Measurements from ENCODE around the gene PNPLA7.
"Not testable (repeated sequence)": the region's sequence is repeated elsewhere in the genome, so short reads cannot be mapped to it uniquely, and the experiment has no call there.

Gene PNPLA7

GRCh38 chr9:137574192-137574591, 24.0 kb upstream of the PNPLA7 start:
- no peak for DNase-seq

- DNase-seq, result no peak
These were observed 20.4 kb upstream of the PNPLA7 start for GRCh38 chr9:137570566-137570965.

GRCh38 chr9:137569609-137570203, 19.5 kb upstream of the PNPLA7 start:
- DNase-seq, result no peak

DNA sequence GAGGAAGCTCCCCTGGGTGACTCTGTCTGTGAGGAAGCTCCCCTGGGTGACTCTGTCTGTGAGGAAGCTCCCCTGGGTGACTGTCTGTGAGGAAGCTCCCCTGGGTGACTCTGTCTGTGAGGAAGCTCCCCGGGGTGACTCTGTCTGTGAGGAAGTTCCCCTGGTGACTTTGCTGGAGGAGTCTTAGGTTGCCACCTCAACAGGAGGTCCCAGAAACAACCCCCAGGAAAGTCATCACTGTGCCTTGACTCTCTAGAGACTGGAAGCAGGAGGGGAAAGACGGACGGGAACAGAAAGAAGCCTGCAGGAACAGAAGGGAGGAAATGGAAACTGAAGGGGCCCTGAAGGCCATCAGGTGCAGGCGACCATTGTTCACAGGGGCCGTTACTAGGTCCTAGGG, 18.2 kb upstream of the PNPLA7 start:
- DNase-seq, result not testable (repeated sequence)

GRCh38 chr9:137564817-137565411, 14.7 kb upstream of the PNPLA7 start:
- DNase-seq, result no peak

- DNase-seq, result no peak
These were observed 13.9 kb upstream of the PNPLA7 start for GRCh38 chr9:137564134-137564533.

GRCh38 chr9:137558127-137558526, 7.9 kb upstream of the PNPLA7 start:
- no peak for DNase-seq

- no peak for DNase-seq
These were observed 6.1 kb upstream of the PNPLA7 start for GRCh38 chr9:137556069-137556838.

- no peak for DNase-seq
These were observed 5.0 kb upstream of the PNPLA7 start for GRCh38 chr9:137555179-137555578.

GRCh38 chr9:137554349-137554748, 4.1 kb upstream of the PNPLA7 start:
- DNase-seq, result no peak

DNA sequence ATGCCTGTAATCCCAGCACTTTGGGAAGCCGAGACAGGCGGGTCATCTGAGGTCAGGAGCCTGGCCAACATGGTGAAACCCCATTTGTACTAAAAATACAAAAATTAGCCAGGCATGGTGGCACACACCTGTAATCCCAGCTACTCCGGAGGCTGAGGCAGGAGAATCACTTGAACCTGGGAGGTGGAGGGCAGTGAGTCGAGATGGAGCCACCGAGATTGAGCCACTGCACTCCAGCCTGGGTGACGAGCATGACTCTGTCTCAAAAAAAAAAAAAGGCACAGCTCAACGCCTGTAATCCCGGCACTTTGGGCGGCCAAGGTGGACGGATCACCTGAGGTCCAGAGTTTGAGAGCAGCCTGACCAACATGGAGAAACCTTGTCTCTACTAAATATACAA, 3.5 kb upstream of the PNPLA7 start:
- DNase-seq, result not testable (repeated sequence)

GRCh38 chr9:137552022-137552768, 2.0 kb upstream of the PNPLA7 start:
- DNase-seq, result no peak

GRCh38 chr9:137551264-137552021, 1.2 kb upstream of the PNPLA7 start, which contains the start of gene MRPL41:
TSS of gene MRPL41 (plus strand) at chr9:137551879. CDS start at chr9:137552082, 203 bp downstream.
- DNase-seq, result peak; percentile 86

GRCh38 chr9:137550958-137551263, 709 bp upstream of the PNPLA7 start:
- DNase-seq, result not testable (repeated sequence)

- DNase-seq, result no peak
These were observed 2.3 kb downstream of the PNPLA7 start for GRCh38 chr9:137547687-137548543.

GRCh38 chr9:137545123-137545522, 5.1 kb downstream of the PNPLA7 start:
- DNase-seq, result no peak

DNA sequence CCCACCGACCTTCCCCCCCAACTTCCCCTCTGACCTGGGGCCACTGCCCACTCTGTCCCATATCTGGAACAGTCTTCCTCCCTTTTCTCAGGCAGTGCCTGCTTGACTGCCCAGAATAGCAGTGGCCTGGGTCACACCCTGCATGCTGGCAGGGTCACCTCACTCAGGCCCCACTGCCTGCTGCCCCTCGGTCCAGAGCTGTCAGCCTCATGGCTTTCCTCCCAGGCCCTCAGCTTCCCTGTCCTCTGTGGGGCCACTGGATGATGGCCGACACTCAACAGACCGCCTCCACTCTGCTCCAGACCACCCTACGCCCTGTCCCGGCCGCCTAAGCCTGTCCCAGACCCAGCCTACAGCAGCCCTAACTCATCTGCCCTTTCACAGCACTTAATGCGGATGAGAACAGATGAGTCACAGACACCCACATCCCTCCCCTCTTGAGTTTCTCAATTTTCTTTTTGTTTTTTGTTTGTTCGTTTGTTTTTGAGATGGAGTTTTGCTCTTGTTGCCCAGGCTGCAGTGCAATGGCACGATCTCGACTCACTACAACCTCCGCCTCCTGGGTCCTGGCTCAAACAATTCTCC, 5.9 kb downstream of the PNPLA7 start:
- DNase-seq, result no peak

DNA sequence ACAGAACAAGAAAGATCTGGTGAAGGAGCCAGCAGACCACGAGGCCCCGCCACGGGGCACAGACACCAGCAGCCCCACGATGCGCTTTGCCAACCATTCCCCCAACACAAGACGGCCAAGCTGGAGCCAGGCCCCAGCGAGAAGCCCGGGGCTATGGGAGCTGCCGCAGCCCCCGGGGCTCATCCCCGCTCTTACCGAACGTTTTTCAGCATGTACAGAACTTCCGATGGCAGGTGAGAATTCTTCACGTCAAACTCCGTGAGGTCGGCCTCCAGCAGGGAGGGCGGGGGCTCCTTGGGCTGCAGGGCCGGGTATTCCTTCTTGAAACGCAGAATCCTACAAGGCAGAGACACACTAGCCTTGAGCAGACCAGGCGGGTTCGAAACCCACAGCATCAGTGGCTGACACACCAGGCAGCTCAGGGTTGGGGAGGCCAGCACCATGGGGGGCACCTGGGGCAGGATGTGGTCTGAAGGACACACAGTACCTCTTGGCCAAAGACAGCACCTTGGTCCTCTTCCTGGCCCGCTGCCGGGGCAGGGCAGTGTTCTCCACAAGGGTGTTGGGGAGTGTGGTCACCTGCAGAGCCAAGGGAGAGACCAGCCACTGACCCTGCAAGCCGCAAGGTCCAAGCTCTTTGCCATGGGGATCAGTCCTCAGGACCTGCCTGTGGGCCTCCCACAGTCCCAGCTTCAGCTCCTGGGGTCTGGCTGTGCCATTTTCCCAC, 6.8 kb downstream of the PNPLA7 start:
- no peak for DNase-seq

DNA sequence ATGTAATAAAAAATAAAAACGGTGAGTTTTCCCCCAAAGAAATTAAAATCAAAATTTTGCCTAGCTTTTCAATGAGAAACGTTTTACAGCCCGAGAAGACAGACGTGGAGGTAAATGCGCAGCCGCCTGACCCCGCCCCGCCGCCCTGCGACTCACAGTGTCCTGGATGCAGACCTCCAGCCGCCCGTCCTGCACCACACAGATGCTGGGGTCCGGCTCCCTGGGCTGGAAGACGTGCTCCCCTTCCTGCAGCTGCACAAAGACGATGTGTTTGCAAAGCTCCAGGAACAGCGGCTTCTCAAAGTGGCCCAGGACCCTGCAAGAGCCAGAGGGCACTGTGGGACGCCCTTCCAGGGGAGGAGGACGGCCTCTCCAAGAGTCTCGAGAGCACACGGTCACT, 7.7 kb downstream of the PNPLA7 start:
- no peak for DNase-seq

DNA sequence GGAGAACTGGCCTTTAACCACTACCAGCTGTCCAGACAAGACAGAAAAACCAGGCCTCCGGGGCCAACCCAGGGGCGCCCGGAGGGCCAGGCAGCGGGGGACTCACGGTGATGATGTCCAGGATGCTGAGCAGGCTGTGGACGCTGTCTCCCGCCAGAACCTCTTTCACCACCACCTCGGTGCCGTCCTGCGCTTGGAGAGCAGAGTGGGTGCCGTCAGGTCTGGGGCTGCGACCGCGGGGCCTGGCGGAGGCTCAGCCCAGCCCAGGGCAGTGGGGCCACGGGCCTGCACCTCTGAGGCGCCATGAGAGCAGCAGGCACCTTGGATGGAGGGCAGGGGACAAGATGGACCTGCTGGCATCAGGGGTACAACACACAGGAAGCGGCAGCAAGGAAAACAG, 9.7 kb downstream of the PNPLA7 start:
- no peak for DNase-seq

GRCh38 chr9:137538058-137538457, 12.1 kb downstream of the PNPLA7 start:
- no peak for DNase-seq
